Endothelial cell of umbilical vein (primary cell): ENCODE measurements around the gene HDHD5. TPM values are rescaled to one million over a fixed set of nuclear protein-coding genes. Genes with fewer than 3 reads are reported as not detected.

Experiments used
- BruUV-seq: library from RNA; stranded (reverse); fragments of 400-500 nt; replicated peaks from 2 replicates; lab custom pipeline; 2021; lab: Mats Ljungman, UMichigan
- CTCF ChIA-PET: fragments of 300-600, 350-600 bp; sonication (Branson Sonifier 250); formaldehyde crosslinking; loops from one replicate; lab custom pipeline; 2021; ENCODE audit warnings: antibody characterized with exemption, inconsistent platforms; lab: Charles Lee
- POLR2A ChIA-PET: fragments of 300-600, 350-600 bp; sonication (Branson Sonifier 250); formaldehyde crosslinking; loops from one replicate; lab custom pipeline; 2021; ENCODE audit warnings: antibody characterized with exemption, inconsistent platforms; lab: Charles Lee
- DNase-seq: peaks from one replicate; pipeline ENCODE4 v3.0.0-alpha.2; 2011; ENCODE audit warnings: low read depth, low spot score
- FAIRE-seq: peaks from 2 replicates; lab custom pipeline; 2011; peaks lifted over from hg19 to GRCh38; lab: Jason Lieb, UNC
- H2AFZ ChIP-seq: 2 replicates; pipeline ENCODE4 v1.6.0; 2012; ENCODE audit warnings: low read depth, low read length, control low read depth, inconsistent platforms
- H3K27ac ChIP-seq: 2 replicates; pipeline ENCODE4 v1.5.1; 2011; ENCODE audit warnings: low read depth, mild to moderate bottlenecking, control low read depth, low read length, moderate library complexity; ENCODE audit not compliant: insufficient read depth
- H3K27me3 ChIP-seq, 2 experiments: 2 replicates each; pipeline versions ENCODE4 v1.6.0 to v1.6.1; 2011; ENCODE audit warnings: low read length in 2 of 2, mixed read lengths in 1 of 2; ENCODE audit not compliant: control insufficient read depth in 2 of 2, insufficient read depth in 2 of 2
- H3K36me3 ChIP-seq, 2 experiments: 2 replicates in 1 of 2; 3 replicates in 1 of 2; pipeline ENCODE4 v1.5.1; 2011; ENCODE audit warnings: low read length in 2 of 2, mild to moderate bottlenecking in 1 of 2, moderate library complexity in 1 of 2; ENCODE audit not compliant: control insufficient read depth in 2 of 2, insufficient read depth in 2 of 2; ENCODE audit errors: extremely low read depth in 1 of 2
- H3K4me1 ChIP-seq: 3 replicates; pipeline ENCODE4 v1.5.1; 2011; ENCODE audit warnings: mild to moderate bottlenecking, low read length; ENCODE audit not compliant: control insufficient read depth, insufficient read depth; ENCODE audit errors: extremely low read depth
- H3K4me2 ChIP-seq: 2 replicates; pipeline ENCODE4 v1.6.1; 2011; ENCODE audit warnings: low read length, control low read depth, mixed read lengths; ENCODE audit not compliant: insufficient read depth
- H3K4me3 ChIP-seq, 3 experiments: fragments of 200-600 bp in 1 of 3; sonication (generic), shearing (Covaris generic) in 1 of 3; replicated peaks in 1 of 3; 2 replicates each; pipeline ENCODE4 v1.5.1; 2011 to 2016; ENCODE audit warnings: control low read depth in 3 of 3, low read length in 3 of 3, mild to moderate bottlenecking in 2 of 3, inconsistent platforms in 1 of 3, low read depth in 1 of 3, moderate library complexity in 1 of 3; ENCODE audit not compliant: insufficient read depth in 1 of 3
- H3K79me2 ChIP-seq: 2 replicates; pipeline ENCODE4 v1.6.0; 2012; ENCODE audit warnings: low read length, inconsistent platforms; ENCODE audit not compliant: control insufficient read depth, insufficient read depth
- H3K9ac ChIP-seq: replicated peaks from 2 replicates; pipeline ENCODE3; 2011; ENCODE audit warnings: low read length, control low read depth; ENCODE audit not compliant: insufficient read depth; ENCODE audit errors: extremely low read depth
- H3K9me1 ChIP-seq: replicated peaks from 3 replicates; pipeline ENCODE4 v1.6.0; 2011; ENCODE audit warnings: mild to moderate bottlenecking, low read length; ENCODE audit not compliant: control insufficient read depth, insufficient read depth; ENCODE audit errors: extremely low read depth
- H3K9me3 ChIP-seq: replicated peaks from 2 replicates; pipeline ENCODE4 v1.5.1; 2012; ENCODE audit warnings: low read length, inconsistent platforms; ENCODE audit not compliant: control insufficient read depth, insufficient read depth
- H4K20me1 ChIP-seq: replicated peaks from 2 replicates; pipeline ENCODE3; 2011; ENCODE audit warnings: mild to moderate bottlenecking, low read length; ENCODE audit not compliant: control insufficient read depth, insufficient read depth; ENCODE audit errors: extremely low read depth
- CTCF ChIP-seq, 2 donors: IDR thresholded peaks; 1 replicate in 1 of 2; 2 replicates in 1 of 2; pipeline ENCODE4 v1.5.1; 2011; ENCODE audit warnings: low read length in 2 of 2, mild to moderate bottlenecking in 2 of 2, moderate library complexity in 2 of 2, control low read depth in 1 of 2, inconsistent platforms in 1 of 2, low read depth in 1 of 2; ENCODE audit not compliant: insufficient read depth in 1 of 2; ENCODE audit errors: extremely low read depth in 1 of 2
- EZH2 ChIP-seq: IDR thresholded peaks from 2 replicates; pipeline ENCODE4 v1.6.1; 2012; ENCODE audit warnings: borderline replicate concordance, low read depth, mild to moderate bottlenecking, moderate library complexity, low read length, inconsistent platforms; ENCODE audit not compliant: severe bottlenecking
- FOS ChIP-seq: IDR thresholded peaks from 2 replicates; pipeline ENCODE4 v1.6.1; 2011; ENCODE audit warnings: mild to moderate bottlenecking, low read length, moderate library complexity, borderline replicate concordance; ENCODE audit not compliant: insufficient read depth
- GATA2 ChIP-seq: IDR thresholded peaks from 2 replicates; pipeline ENCODE4 v1.7.0; 2011; ENCODE audit warnings: low read depth, mild to moderate bottlenecking, moderate library complexity, mixed read lengths, low read length; ENCODE audit not compliant: insufficient read length, insufficient read depth
- JUN ChIP-seq: IDR thresholded peaks from 2 replicates; pipeline ENCODE4 v1.6.1; 2011; ENCODE audit warnings: borderline replicate concordance, low read depth; ENCODE audit not compliant: insufficient read length, insufficient read depth
- MAX ChIP-seq: IDR thresholded peaks from 2 replicates; pipeline ENCODE4 v1.6.1; 2011; ENCODE audit not compliant: insufficient read depth, insufficient read length
- MYC ChIP-seq: IDR thresholded peaks from one replicate; pipeline ENCODE4 v1.6.1; 2011; ENCODE audit warnings: mild to moderate bottlenecking, low read depth, low read length
- POLR2A ChIP-seq: IDR thresholded peaks from 2 replicates; pipeline ENCODE4 v1.6.1; 2012; ENCODE audit warnings: low read depth, mild to moderate bottlenecking, control low read depth, low read length
- POLR2AphosphoS5 ChIP-seq: IDR thresholded peaks from 2 replicates; pipeline ENCODE4 v1.6.1; 2012; ENCODE audit warnings: low read depth, mild to moderate bottlenecking, control low read depth, low read length, moderate library complexity; ENCODE audit not compliant: insufficient read depth
- dilution Hi-C: fragments of 300-500 bp; cut with MboI; formaldehyde crosslinking; loops from one replicate; pipeline ENCODE4 v1.15.0; 2019; ENCODE audit warnings: low sequenced_read_pairs; ENCODE audit not compliant: extremely low pct_ligation_motif_present
- intact Hi-C: fragments of 100-400 bp; cut with micrococcal nuclease; formaldehyde crosslinking; loops from one replicate; pipeline ENCODE4 v1.10.0; 2022
- polyA plus RNA-seq, 4 experiments: library from polyadenylated mRNA; depleted of rRNA in 3 of 4; stranded (reverse) in 3 of 4; unstranded in 1 of 4; fragments of >200 nt; gene quantifications; 2 replicates each; pipeline versions ENCODE4 v1.2.1 to v1.2.3, GENCODE V29; 2011 to 2012; ENCODE audit warnings: missing spikeins in 1 of 4
- total RNA-seq: library from RNA; stranded (reverse); gene quantifications from 2 replicates; pipeline ENCODE4 v1.2.3, GENCODE V29; 2021

HDHD5 gene
- total and polyA plus RNA-seq, 2 donors (not counting 3 experiments of a cell fraction or from before 2014, with no cell fraction given) = 28.1 to 54.1 TPM

- Histone ChIP-seq H3K79me2 (no peaks in the 10 kb centered on the region), H3K4me3 (no peak overlapping the region), H3K27ac (no peak overlapping the region), H3K4me2 (no peak overlapping the region), H2AFZ (no peak overlapping the region), H3K9me1 (no peaks in the 10 kb centered on the region), H4K20me1 (no peaks in the 10 kb centered on the region), H3K9me3 (no peaks in the 10 kb centered on the region), H3K36me3 (no peaks in the 10 kb centered on the region), H3K27me3 (peaks cover 11 to 12% of the 10 kb centered on the region in 2 experiments), H3K4me1 (no peaks in the 10 kb centered on the region), H3K9ac (no peak overlapping the region)
- dilution Hi-C loops = no loop called here
- ChIA-PET POLR2A (no interaction called here), CTCF (interaction anchor here (1.6 to 2.3 kb wide), 2 partner anchors 41 to 57 kb away, joined by 3 to 7 read pairs; no protein-coding TSS in a partner anchor)
- intact Hi-C loops = no loop called here
- no peak for FAIRE-seq
- BruUV-seq = no TSS peak
- no peak for TF ChIP-seq GATA2
- no peak for TF ChIP-seq POLR2AphosphoS5
- TF ChIP-seq MYC = no peak
- TF ChIP-seq EZH2 = no peak
- no peak for TF ChIP-seq JUN
- no peak for TF ChIP-seq CTCF (IDR thresholded peaks at IDR 0.05; ENCODE audit: extremely low read depth in 1 of 2, insufficient read depth in 1 of 2, low read depth in 1 of 2, low read length in 2 of 2)
- no peak for TF ChIP-seq POLR2A
- no peak for TF ChIP-seq FOS
- no peak for TF ChIP-seq MAX
- DNase-seq = no peak
Measured at GRCh38 chr22:17114898-17115235, 44.2 kb downstream of the HDHD5 start.
